Stimulated activated CD8-positive, alpha-beta memory T cell treated with anti-CD3 and anti-CD28 coated beads, Interleukin-7, amount 100 ng/mL, for 1 hour (primary cell): ENCODE results near the gene PCSK2.

Experiments used
- DNase-seq, 2 donors: peaks; one replicate each; pipeline ENCODE4 v3.0.0-alpha.2; 2020; ENCODE audit warnings: low read depth in 2 of 2

The PCSK2 gene

DNA sequence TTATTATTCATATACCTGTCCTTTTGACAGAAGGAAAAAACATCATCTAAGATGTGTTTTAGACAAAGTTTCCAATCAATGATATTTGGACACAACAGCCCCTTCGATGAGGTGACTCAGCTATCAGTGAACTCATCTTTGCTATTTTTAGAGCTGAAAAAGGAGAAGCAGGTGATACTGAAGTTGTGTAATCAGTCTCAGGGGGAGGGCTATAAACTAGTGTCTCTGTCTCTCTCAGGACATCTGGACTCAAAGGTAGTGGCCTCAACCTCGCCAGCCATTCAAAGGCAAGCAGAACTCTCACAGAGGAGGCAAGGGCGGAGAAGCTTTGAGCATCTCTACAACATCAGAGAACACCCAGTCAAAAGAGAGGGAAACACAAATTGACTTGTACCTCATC is 168.9 kb downstream of the PCSK2 start:
- no peak for DNase-seq

DNA sequence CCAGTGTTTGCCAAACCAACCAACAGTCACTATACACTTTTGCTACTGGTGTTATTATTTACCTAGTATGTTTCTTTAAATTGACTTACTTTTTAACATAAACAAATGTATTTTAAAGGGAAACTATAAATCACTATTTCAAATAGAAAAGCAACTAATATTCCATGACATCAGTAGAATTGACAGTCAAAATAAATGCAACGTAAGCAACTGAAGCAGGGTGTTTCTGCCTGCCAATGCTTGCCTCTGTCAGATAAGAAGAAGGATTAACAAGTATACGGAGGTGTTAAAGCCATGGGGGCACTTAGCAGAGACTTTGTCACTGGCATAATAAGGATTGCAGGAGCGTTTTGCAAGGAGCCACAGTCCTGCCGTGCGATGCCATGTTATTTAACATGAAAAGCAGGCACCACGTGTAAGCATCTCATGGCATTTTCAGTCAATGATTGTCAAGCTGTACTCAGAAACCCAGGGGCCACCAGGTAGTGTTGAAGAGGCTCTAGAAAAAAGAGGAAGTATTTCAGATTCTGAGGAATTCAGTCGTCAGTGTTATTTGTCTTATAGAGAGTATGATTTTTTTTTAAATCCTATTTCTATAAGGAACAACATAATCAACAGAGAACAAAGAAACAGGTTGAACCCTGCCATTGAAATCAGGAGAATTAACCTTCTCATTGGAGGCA is 172.6 kb downstream of the PCSK2 start:
- DNase-seq, result no peak

GRCh38 chr20:17403461-17403860 is 176.6 kb downstream of the PCSK2 start:
- no peak for DNase-seq

DNA sequence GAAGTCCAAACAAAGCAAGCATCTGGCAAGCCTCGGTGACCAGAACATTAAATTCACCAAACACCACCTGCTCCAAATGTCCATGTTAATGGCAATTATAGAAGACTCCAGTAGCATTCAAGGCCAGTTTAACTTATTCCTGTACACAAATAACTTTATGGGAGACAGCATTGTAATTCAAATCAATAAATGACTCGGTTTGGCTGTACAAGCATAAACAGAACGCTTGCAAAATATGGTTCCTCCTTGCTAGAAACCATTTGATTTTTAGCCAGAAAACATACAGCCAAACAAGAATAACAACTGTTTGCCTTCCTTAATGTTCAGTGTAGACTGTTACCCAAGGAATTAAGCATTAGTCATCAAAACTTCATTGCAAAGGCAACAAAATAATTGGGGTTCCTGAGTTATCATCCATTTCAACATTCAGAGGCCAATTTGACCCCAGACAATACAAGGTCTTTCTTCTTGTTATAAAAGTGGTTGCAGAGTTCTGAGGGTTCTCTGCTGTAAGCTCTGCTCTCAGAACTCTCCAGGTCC is 179.3 kb downstream of the PCSK2 start:
- DNase-seq, result no peak

GRCh38 chr20:17407550-17407949 is 180.7 kb downstream of the PCSK2 start:
- no peak for DNase-seq

- DNase-seq, result no peak
Measured at GRCh38 chr20:17417225-17417624, 190.4 kb downstream of the PCSK2 start.

- no peak for DNase-seq
Measured at GRCh38 chr20:17418737-17419136, 191.9 kb downstream of the PCSK2 start.

DNA sequence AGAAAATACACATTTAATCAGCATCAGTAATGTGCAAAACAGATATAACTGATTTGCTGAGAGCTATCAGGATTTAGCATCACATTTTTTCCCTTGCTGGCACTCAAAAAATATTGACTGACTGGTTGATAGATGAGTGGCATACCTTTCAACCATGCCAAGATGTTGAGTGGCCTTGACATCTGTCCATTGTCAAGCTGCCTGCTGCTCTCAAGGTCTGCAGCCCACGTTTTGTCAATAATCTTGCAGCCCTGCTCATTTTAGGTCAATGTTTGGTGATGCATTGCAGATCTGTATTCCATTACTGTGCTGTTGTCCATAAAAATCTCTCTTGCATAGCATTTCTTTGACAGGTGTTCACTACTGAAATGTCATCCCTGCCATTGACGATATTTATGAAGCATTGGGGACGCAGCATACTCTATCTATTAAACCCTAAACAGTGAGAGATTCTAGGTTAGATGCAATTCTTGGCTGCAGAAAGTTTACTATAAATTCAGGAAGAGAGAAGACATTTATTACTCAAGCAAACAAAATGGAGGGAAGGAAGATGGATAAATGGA is 192.7 kb downstream of the PCSK2 start:
- no peak for DNase-seq

DNA sequence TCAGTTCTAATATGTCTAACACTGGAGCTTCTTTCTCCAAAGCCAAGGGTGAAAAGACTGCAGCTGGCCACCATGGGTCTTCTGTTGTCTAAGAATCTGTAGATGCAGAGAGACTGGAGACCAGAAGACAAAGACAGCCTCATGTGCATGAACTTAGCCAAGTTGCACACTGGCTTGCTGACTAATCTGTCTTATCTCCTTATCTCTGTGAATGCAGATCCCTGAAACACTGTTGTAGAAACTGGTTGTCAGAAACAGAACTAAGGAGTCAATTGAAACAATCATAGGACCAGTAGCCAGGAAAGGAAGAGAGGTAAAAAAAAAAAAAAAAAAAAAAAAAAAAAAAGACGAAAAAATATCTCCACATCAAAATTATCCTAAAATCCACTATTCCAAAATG is 194.7 kb downstream of the PCSK2 start:
- no peak for DNase-seq

DNA sequence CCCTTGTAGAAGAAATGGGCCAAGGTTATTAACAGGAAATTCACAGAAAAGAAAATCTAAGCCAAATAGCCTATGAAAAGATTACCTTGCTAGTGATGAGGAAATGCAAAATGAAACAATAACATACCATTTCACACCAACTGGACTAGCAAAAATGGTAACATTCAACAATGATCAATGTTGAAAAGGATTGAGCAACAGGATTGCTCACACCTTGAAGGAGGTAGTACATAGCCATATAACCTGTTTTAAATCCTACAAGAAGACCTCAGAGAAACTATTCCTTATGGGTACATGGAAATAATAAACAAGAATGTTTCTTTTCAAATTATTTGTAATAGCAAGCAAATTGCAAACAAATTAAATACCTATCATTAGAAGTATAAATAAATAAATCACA is 196.9 kb downstream of the PCSK2 start:
- no peak for DNase-seq

- no peak for DNase-seq
Measured at GRCh38 chr20:17427638-17428037, 200.8 kb downstream of the PCSK2 start.

DNA sequence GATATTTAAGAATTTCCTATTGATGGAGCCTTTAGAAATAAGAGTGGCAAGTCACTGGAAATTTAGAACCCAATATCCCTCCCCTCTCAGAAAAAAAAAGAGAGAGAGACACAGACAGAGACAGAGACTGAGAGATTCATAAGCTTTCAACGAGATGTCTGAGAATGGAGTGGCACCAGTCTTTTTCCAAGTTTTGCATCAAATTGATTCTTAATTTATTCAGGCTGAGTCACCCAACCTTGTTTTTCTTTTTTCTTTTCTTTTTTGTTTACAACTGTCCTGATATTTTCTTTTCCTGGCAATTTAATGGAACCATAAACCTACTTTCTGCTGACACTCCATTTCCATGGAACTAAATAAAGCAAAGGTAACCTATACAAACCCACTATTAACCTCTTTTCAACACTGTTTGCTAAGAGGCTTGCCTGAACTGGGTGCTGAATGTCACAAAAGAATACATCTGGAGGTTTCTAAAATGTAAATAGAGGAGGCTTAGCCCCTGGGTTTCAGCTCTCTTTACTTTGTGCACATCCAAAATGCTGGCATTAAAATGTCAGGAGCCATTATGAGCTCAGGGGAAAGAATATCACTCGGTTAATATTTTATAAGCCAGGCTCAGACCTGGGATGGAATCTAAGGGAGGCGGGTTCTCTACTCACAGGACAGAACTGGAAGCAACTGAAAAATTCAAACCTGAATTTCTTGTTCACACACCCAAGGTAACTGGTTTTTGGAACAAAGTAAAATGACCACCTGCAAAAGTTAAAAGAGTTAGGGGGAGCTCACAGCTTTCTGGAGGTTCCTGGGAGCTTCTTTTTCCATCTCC is 203.5 kb downstream of the PCSK2 start:
- DNase-seq, result no peak

DNA sequence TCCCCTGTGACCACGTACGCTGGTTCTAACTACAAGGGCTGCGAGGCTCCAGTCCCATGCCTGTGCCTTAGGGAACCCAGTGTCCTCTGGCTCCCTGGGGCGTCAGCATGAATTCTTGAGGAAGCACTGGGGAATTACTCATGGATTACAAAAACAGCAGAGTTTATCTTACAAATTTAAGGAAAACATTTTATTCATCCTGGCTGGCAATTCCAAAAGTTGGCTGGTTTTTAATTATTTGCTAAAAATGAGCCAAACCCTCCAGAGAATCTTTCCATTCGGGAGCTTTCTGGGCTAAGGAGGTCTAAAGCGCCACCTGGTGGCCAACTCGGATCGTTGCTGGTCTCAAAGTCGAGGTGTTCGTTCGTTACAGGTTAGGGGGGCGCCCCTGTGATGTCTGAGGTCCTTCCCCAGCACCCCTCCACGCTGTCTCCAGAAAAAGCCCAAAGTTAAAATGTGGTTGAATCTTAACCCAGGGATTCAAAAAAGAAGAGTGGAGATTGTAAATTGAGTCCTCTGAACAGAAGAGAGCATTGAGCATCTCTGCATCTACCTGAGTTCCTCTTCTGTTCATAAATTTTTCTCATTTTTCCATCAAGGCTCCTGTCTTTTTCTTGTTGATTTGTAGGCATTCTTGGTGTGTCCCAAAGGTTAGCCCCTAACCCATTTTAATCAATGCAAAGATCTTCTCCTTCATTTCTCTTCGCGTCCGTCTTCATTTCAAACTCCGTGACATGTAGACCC is 205.0 kb downstream of the PCSK2 start:
- peak in 1 of 2 donors; percentile 16 for DNase-seq

- no peak for DNase-seq
Measured at GRCh38 chr20:17436664-17437063, 209.8 kb downstream of the PCSK2 start.

- DNase-seq, result no peak
Measured at GRCh38 chr20:17437251-17437650, 210.4 kb downstream of the PCSK2 start.

DNA sequence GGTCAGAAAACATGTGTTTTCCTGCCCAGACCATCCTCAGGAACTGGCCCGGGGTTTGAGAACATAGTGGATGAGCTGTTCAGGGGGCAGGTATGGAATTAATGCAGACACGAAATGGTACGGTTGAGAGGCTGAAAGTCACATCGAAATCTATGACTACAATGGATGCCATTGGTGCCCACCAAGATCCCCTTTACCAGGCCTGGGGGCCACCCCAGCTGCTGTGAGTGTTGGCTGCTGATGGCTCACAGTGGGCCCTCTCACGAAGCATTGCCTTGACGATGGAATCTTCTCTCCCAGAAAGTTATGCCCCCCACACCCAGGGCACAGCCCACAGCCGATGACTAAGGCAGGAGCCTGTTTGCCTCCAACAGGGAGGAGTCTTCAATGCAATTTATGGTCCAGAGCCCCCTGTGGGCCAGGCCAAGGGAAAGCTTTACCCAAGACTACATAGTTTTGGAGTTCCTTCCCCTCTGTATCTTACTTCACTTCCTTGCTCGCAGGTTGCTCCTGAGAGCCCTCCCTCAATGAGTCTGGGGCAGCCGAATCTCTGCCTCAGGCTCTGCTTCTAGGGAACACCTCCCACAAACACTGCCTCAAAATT is 211.7 kb downstream of the PCSK2 start:
- no peak for DNase-seq

GRCh38 chr20:17439616-17440296 is 212.9 kb downstream of the PCSK2 start:
- DNase-seq, result no peak

DNA sequence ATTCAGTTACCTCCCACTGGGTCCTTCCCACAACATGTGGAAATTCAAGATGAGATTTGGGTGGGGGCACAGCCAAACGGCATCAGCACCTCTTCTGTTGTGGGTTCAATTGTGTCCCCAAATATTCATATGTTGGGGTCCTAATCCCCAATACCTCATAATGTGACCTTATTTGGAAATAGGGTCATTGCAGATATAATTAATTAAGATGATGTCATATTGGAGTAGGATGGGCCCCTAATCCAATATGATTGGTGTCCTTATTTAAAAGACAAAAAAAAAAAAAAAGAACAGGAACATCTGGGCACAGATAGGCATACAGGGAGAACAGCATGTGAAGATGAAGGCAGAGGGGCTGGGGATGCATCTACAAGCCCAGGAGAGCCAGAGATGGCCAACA is 214.9 kb downstream of the PCSK2 start:
- no peak for DNase-seq

DNA sequence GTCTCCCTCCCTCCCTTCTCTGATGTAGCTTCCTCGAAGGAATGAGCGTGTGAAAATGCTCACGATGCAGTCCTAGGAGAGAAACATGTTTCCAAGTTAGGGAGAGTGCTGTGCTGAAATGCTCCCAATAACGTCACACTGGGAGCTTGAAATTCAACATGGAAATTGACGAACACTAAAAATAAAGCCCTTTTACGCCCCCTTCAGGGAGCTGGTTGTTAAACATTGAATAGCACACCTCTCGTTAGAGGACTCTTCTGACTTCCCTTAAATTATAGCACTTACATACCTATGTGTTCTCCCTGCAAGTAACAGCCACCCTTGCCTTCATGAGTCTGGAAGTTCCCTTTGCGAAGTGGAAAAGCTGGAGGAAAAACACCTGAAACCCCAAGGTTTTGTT is 215.7 kb downstream of the PCSK2 start:
- no peak for DNase-seq

GRCh38 chr20:17443131-17443858 is 216.5 kb downstream of the PCSK2 start:
- no peak for DNase-seq
